Left lung (tissue), 10 donors: ENCODE results near the gene ST6GALNAC6. TPM values are rescaled to one million over a fixed set of nuclear protein-coding genes. Genes with fewer than 3 reads are reported as not detected.

Experiments used
- ATAC-seq: fragments of 200-7000 bp; cut with Tn5 transposase; one replicate; pipeline ENCODE4 v1.9.1; 2020; ENCODE audit warnings: moderate library complexity
- DNase-seq, 4 donors: peaks; one replicate each; pipeline ENCODE4 v3.0.0-alpha.2; 2013 to 2020
- H3K27ac ChIP-seq, 2 donors: fragments of 200-600 bp; sonication (generic) in 1 of 2; one replicate each; pipeline versions ENCODE4 v1.5.0 to v1.8.0; 2020 to 2021
- H3K27me3 ChIP-seq, 2 donors: fragments of 200-600 bp; sonication (generic) in 1 of 2; one replicate each; pipeline versions ENCODE4 v1.5.0 to v1.8.0; 2020 to 2021
- H3K36me3 ChIP-seq, 2 donors: fragments of 200-600 bp; sonication (generic) in 1 of 2; one replicate each; pipeline versions ENCODE4 v1.5.0 to v1.8.0; 2020 to 2021
- H3K4me1 ChIP-seq, 2 donors: fragments of 200-600 bp; one replicate each; pipeline ENCODE4 v1.8.0; 2021
- H3K4me3 ChIP-seq, 2 donors: fragments of 200-600 bp; sonication (generic) in 1 of 2; one replicate each; pipeline versions ENCODE4 v1.5.0 to v1.8.0; 2020 to 2021; ENCODE audit warnings: mild to moderate bottlenecking in 1 of 2
- H3K9me3 ChIP-seq, 2 donors: fragments of 200-600 bp; sonication (generic) in 1 of 2; one replicate each; pipeline versions ENCODE4 v1.5.0 to v1.8.0; 2020 to 2021
- CTCF ChIP-seq, 2 donors: fragments of 200-600 bp; sonication (generic) in 1 of 2; IDR thresholded peaks; one replicate each; pipeline versions ENCODE4 v1.5.0 to v1.8.0; 2021; ENCODE audit warnings: antibody characterized with exemption in 2 of 2
- intact Hi-C, 2 donors: fragments of 100-400 bp; cut with DNase I; formaldehyde crosslinking; loops; one replicate each; pipeline versions ENCODE4 v1.11.2 to v1.14.2; 2022
- polyA plus RNA-seq, 6 donors: library from polyadenylated mRNA; unstranded; fragments of 120-200 nt; gene quantifications; one replicate each; pipeline ENCODE4 v1.2.1, GENCODE V29; 2013; ENCODE audit not compliant: insufficient read length in 6 of 6
- total RNA-seq, 2 donors: library from RNA; stranded (reverse); fragmentation: NEBNext Ultra II Directional; extraction: Animal tissue kit (Norgen Biotek cat#: 25700); gene quantifications; one replicate each; pipeline ENCODE4 v1.2.1, GENCODE V29; 2021
- donor health status: DM: no; HTN: yes; CAD: no.
- donor health status: DM: no; HTN: no; CAD: no.

The ST6GALNAC6 gene
- total and polyA plus RNA-seq, 8 donors: 43.5 to 57.0 (median 48.6) TPM

DNA sequence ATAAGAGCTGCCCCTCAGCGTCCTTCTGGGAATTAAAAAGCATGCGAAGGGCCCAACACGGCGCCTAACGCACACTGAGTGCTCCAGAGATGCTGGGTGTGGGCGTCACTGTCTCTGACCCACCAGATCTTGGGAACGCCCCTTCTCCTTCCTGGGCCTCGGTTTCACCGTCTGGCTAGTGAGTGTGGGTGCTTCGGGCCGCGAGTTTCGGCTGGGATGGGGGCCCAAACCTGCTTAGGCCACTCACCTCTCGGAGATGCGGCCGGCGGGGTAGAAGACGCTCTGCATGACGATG, 27.4 kb upstream of the ST6GALNAC6 start:
- Histone ChIP-seq H3K9me3 (no peaks in the 10 kb centered on the region), H3K4me1 (peaks cover 26 to 40% of the 10 kb centered on the region in 2 donors), H3K36me3 (no peaks in the 10 kb centered on the region), H3K4me3 (peak overlapping the region; percentile 22 to 40), H3K27me3 (peaks cover 0 to 71% of the 10 kb centered on the region in 2 donors), H3K27ac (no peak overlapping the region)
- intact Hi-C loops: loop anchor here in 1 of 2 donors (10.0 kb wide), 1 partner anchor 412 kb away; no protein-coding TSS in a partner anchor
- DNase-seq: no peak
- ATAC-seq: no peak
- no peak for TF ChIP-seq CTCF (IDR thresholded peaks at IDR 0.05)

- Histone ChIP-seq H3K4me3 (peak overlapping the region in 1 of 2 donors; percentile 40), H3K9me3 (no peaks in the 10 kb centered on the region), H3K27me3 (peaks cover 0 to 68% of the 10 kb centered on the region in 2 donors), H3K4me1 (peaks cover 22 to 40% of the 10 kb centered on the region in 2 donors), H3K36me3 (no peaks in the 10 kb centered on the region), H3K27ac (no peak overlapping the region)
- no peak for DNase-seq
- no peak for TF ChIP-seq CTCF (IDR thresholded peaks at IDR 0.05)
- ATAC-seq: no peak
- intact Hi-C loops: loop anchor here in 1 of 2 donors (10.0 kb wide), 1 partner anchor 411 kb away; no protein-coding TSS in a partner anchor
Observed at GRCh38 chr9:127925959-127926905, 26.8 kb upstream of the ST6GALNAC6 start.

GRCh38 chr9:127924736-127925444, 25.5 kb upstream of the ST6GALNAC6 start:
- Histone ChIP-seq H3K36me3 (no peaks in the 10 kb centered on the region), H3K27me3 (peaks cover 0 to 54% of the 10 kb centered on the region in 2 donors), H3K4me3 (no peak overlapping the region), H3K9me3 (no peaks in the 10 kb centered on the region), H3K27ac (no peak overlapping the region), H3K4me1 (peaks cover 15 to 40% of the 10 kb centered on the region in 2 donors)
- DNase-seq (no peak), ATAC-seq (no peak)
- intact Hi-C loops: loop anchor here in 1 of 2 donors (5.0 to 10.0 kb wide), 3 partner anchors 138 to 410 kb away; partner anchors contain the start of gene CDK9
- TF ChIP-seq CTCF (IDR thresholded peaks at IDR 0.05): no peak

GRCh38 chr9:127923771-127924170, 24.4 kb upstream of the ST6GALNAC6 start:
- Histone ChIP-seq H3K27ac (no peak overlapping the region), H3K36me3 (no peaks in the 10 kb centered on the region), H3K4me1 (peaks cover 24 to 51% of the 10 kb centered on the region in 2 donors), H3K4me3 (no peak overlapping the region), H3K9me3 (no peaks in the 10 kb centered on the region), H3K27me3 (peaks cover 0 to 43% of the 10 kb centered on the region in 2 donors)
- ATAC-seq (no peak), DNase-seq (no peak)
- intact Hi-C loops: loop anchor here in 1 of 2 donors (5.0 to 10.0 kb wide), 3 partner anchors 136 to 409 kb away; partner anchors contain the start of gene CDK9
- no peak for TF ChIP-seq CTCF (IDR thresholded peaks at IDR 0.05)
